Gastrocnemius medialis (tissue), 4 donors: ENCODE data around the gene CENPC.

Source experiments
- CTCF ChIP-seq, 5 experiments: fragments of 450-650 bp in 3 of 5; fragments of 200-600 bp in 2 of 5; sonication (generic) in 2 of 5; IDR thresholded peaks in 4 of 5; conservative IDR thresholded peaks in 1 of 5; 1 replicate in 4 of 5; 2 replicates in 1 of 5; pipeline ENCODE4 v1.5.1; 2016 to 2019; ENCODE audit warnings: antibody characterized with exemption in 5 of 5, mild to moderate bottlenecking in 3 of 5, moderate library complexity in 3 of 5
- POLR2A ChIP-seq, 2 donors: fragments of 450-650 bp; IDR thresholded peaks; one replicate each; pipeline ENCODE4 v1.6.1; 2017; ENCODE audit warnings: antibody characterized with exemption in 2 of 2, mild to moderate bottlenecking in 2 of 2, moderate library complexity in 2 of 2

GRCh38 chr4:67573193-67573592, 27.9 kb upstream of the CENPC start:
- TF ChIP-seq CTCF (IDR thresholded peaks at IDR 0.05 in 4 of 5, conservative IDR thresholded peaks at IDR 0.05 in 1 of 5) (no peak), POLR2A (IDR thresholded peaks at IDR 0.05) (no peak)
